Right lobe of liver (tissue), 6 donors: ENCODE measurements around the gene KRTAP26-1. TPM values are rescaled to one million over a fixed set of nuclear protein-coding genes. Genes with fewer than 3 reads are reported as not detected.

ENCODE experiments used
- ATAC-seq, 4 donors: fragments of 200-7000 bp; cut with Tn5 transposase; one replicate each; pipeline ENCODE4 v1.9.1; 2020; ENCODE audit warnings: mild to moderate bottlenecking in 4 of 4, moderate library complexity in 4 of 4
- DNase-seq, 3 donors: peaks; one replicate each; pipeline ENCODE4 v3.0.0-alpha.2; 2020
- H3K27ac ChIP-seq, 3 donors: fragments of 200-600 bp; one replicate each; pipeline ENCODE4 v1.8.0; 2022
- H3K27me3 ChIP-seq, 2 donors: fragments of 200-600 bp; one replicate each; pipeline ENCODE4 v1.8.0; 2022
- H3K36me3 ChIP-seq, 4 donors: fragments of 200-600 bp; sonication (generic) in 1 of 4; one replicate each; pipeline versions ENCODE4 v1.5.1 to v1.8.0; 2017 to 2022; ENCODE audit warnings: control low read depth in 1 of 4
- H3K4me1 ChIP-seq, 4 donors: fragments of 200-600 bp; sonication (generic) in 1 of 4; one replicate each; pipeline versions ENCODE4 v1.5.1 to v1.8.0; 2017 to 2022; ENCODE audit warnings: control low read depth in 1 of 4
- H3K4me3 ChIP-seq, 3 donors: fragments of 200-600 bp; one replicate each; pipeline ENCODE4 v1.8.0; 2022
- H3K9me3 ChIP-seq, 4 donors: fragments of 200-600 bp; sonication (generic) in 1 of 4; one replicate each; pipeline versions ENCODE4 v1.5.1 to v1.8.0; 2017 to 2022; ENCODE audit warnings: control low read depth in 1 of 4
- POLR2A ChIP-seq: fragments of 450-650 bp; IDR thresholded peaks from one replicate; pipeline ENCODE4 v1.6.1; 2017; ENCODE audit warnings: antibody characterized with exemption, mild to moderate bottlenecking
- WGBS: methylation state at CpG from one replicate; pipeline ENCODE4 v1.1.6; 2018; ENCODE audit warnings: low coverage, low lambda C conversion rate; ENCODE audit not compliant: insufficient coverage; ENCODE audit errors: missing lambda C conversion rate; 5-methylcytosine and 5-hydroxymethylcytosine counted together
- intact Hi-C, 2 donors: fragments of 100-400 bp; cut with DNase I; formaldehyde crosslinking; loops; one replicate each; pipeline versions ENCODE4 v1.11.2 to v1.14.1; 2022
- total RNA-seq, 6 experiments: library from RNA; depleted of rRNA in 2 of 6; stranded (reverse); fragments of >200 nt in 2 of 6; fragmentation: NEBNext Ultra II Directional in 3 of 6; extraction: Animal tissue kit (Norgen Biotek cat#: 25700) in 3 of 6; gene quantifications; one replicate each; pipeline versions ENCODE4 v1.1.0 to v1.2.4, GENCODE V29; 2016 to 2023
- TF ChIP-seq, protein P1 (sequence below), 4 donors: fragments of 200-600 bp in 3 of 4; fragments of 450-650 bp in 1 of 4; IDR thresholded peaks; one replicate each; pipeline versions ENCODE4 v1.5.1 to v1.8.0; 2016 to 2022; ENCODE audit warnings: antibody characterized with exemption in 4 of 4, mild to moderate bottlenecking in 2 of 4
- donor health status: DM: no; HTN: yes; CAD: no.
- donor health status: DM: no; HTN: no; CAD: no.
- donor health status: DM: no; HTN: no; CAD: no.
- donor health status: DM: no; HTN: yes; CAD: no.
- donor health status: DM: no; HTN: yes; CAD: no.

Gene KRTAP26-1
- total RNA-seq, 6 experiments from 2014 or later, result not detected

DNA sequence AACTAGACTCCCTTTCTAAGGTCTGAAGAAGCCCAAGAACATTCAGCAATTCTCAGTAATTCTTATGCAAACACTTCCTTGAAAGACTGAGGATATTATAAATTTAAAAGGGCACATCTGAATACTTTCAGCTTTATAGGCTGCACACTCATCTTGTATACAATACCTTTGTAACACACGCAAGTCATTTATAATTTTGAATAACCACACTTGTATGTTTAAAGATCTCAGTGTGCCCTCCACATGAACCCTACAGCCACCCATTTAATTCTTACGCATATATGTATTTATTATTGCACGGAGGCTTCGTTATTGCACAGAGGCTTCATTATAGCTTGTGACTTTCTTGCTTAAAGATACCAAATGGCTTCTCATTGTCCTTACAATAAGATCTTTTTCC lies 18.6 kb upstream of the KRTAP26-1 start:
- H3K27ac ChIP-seq, result no peak overlapping the region
- ATAC-seq (no peak), DNase-seq (no peak)
- H3K36me3 ChIP-seq, result no peaks in the 10 kb centered on the region
- intact Hi-C loops, result no loop called here
- H3K4me3 ChIP-seq, result no peak overlapping the region
- no peak for TF ChIP-seq POLR2A
- TF ChIP-seq, protein P1, sequence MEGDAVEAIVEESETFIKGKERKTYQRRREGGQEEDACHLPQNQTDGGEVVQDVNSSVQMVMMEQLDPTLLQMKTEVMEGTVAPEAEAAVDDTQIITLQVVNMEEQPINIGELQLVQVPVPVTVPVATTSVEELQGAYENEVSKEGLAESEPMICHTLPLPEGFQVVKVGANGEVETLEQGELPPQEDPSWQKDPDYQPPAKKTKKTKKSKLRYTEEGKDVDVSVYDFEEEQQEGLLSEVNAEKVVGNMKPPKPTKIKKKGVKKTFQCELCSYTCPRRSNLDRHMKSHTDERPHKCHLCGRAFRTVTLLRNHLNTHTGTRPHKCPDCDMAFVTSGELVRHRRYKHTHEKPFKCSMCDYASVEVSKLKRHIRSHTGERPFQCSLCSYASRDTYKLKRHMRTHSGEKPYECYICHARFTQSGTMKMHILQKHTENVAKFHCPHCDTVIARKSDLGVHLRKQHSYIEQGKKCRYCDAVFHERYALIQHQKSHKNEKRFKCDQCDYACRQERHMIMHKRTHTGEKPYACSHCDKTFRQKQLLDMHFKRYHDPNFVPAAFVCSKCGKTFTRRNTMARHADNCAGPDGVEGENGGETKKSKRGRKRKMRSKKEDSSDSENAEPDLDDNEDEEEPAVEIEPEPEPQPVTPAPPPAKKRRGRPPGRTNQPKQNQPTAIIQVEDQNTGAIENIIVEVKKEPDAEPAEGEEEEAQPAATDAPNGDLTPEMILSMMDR (IDR thresholded peaks at IDR 0.05), result no peak
- H3K27me3 ChIP-seq, result no peaks in the 10 kb centered on the region
- H3K4me1 ChIP-seq, result no peaks in the 10 kb centered on the region
- 78% methylated on average over 4 of the region's 4 CpGs for WGBS
- H3K9me3 ChIP-seq, result no peaks in the 10 kb centered on the region

DNA sequence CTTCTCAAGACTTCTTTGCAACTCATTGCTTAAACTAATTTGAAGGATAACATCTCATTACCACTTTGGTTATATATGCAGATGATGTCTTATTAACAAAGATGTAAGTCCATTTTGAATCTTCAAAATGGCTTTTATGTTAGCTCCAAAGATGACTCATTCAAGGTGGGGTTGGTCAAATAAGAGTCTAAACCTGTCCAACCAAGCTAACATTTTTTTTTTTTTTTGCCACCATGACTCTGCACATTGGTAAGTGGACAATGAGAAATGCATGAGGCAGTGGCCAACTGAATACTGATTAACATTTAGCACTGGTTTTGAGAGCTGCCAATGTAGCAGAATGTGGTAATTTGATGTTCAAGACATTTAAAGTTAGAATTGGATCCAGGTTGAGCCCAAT lies 17.7 kb upstream of the KRTAP26-1 start:
- ATAC-seq (no peak), DNase-seq (no peak)
- Histone ChIP-seq H3K27ac (no peak overlapping the region), H3K9me3 (no peaks in the 10 kb centered on the region), H3K4me3 (no peak overlapping the region), H3K27me3 (no peaks in the 10 kb centered on the region), H3K36me3 (no peaks in the 10 kb centered on the region), H3K4me1 (no peaks in the 10 kb centered on the region)
- no peak for TF ChIP-seq POLR2A
- TF ChIP-seq, protein P1 (IDR thresholded peaks at IDR 0.05), result no peak
- intact Hi-C loops, result no loop called here

DNA sequence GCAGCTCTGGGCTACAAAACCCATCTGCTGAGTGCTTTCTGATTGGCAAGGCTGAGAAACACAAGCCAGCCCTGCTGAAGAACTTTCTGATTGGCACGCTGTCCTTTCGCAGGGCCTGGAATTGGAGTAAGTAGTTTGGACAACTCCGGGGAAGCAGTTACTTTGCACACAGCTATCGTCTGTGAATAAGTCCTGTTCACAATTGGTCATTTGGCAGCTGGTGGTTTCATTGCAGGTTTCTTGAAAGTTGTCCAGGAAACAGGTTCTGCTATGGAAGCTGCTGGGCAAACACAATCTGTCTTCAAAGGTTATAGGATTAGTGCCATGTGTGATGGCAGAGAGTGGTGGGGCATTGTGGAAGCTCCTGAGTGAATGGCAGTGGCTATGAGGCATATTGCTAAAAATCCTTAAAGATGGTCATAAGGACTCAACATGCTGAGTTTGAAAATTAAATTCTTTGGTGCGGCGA lies 17.2 kb upstream of the KRTAP26-1 start, which contains the start of gene KRTAP27-1:
KRTAP27-1 (minus strand) TSS at position 419 of the 469 bp plus-strand sequence; CDS start at position 393, 26 bp downstream.
- no peaks in the 10 kb centered on the region for H3K4me1 ChIP-seq
- ATAC-seq, result no peak
- H3K9me3 ChIP-seq, result no peaks in the 10 kb centered on the region
- TF ChIP-seq, protein P1 (IDR thresholded peaks at IDR 0.05), result no peak
- no peak for TF ChIP-seq POLR2A
- H3K36me3 ChIP-seq, result no peaks in the 10 kb centered on the region
- DNase-seq, result no peak
- WGBS, result 44% methylated on average over 5 of the region's 6 CpGs
- no peak within 1 kb of the TSS for H3K4me3 ChIP-seq
- no peak within 1 kb of the TSS for H3K27ac ChIP-seq
- H3K27me3 ChIP-seq, result no peaks in the 10 kb centered on the region
- intact Hi-C loops, result no loop called here

DNA sequence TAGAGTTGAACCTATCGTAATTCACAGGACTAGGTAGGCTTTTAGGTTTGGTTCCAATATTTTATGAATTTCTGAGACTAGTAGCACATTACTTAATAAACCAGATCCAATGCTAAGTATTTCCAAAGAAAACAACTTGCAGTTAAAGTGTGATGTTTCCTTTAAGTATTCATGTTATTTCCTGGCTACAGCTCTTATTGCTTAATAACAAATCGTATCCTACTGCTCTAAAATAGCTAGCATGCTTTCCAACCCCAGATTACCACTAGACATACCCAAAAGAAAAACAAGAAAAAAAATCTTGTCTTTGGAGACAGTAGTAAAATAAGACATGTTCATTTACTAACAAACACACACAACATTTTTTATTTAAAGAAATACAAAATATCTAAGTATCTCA lies 16.5 kb upstream of the KRTAP26-1 start:
- Histone ChIP-seq H3K27ac (no peak overlapping the region), H3K4me1 (no peaks in the 10 kb centered on the region), H3K4me3 (no peak overlapping the region), H3K27me3 (no peaks in the 10 kb centered on the region), H3K36me3 (no peaks in the 10 kb centered on the region), H3K9me3 (no peaks in the 10 kb centered on the region)
- no peak for ATAC-seq
- intact Hi-C loops, result no loop called here
- DNase-seq, result no peak
- TF ChIP-seq POLR2A, result no peak
- TF ChIP-seq, protein P1 (IDR thresholded peaks at IDR 0.05), result no peak
- 20% methylated on average over 2 of the region's 2 CpGs for WGBS

DNA sequence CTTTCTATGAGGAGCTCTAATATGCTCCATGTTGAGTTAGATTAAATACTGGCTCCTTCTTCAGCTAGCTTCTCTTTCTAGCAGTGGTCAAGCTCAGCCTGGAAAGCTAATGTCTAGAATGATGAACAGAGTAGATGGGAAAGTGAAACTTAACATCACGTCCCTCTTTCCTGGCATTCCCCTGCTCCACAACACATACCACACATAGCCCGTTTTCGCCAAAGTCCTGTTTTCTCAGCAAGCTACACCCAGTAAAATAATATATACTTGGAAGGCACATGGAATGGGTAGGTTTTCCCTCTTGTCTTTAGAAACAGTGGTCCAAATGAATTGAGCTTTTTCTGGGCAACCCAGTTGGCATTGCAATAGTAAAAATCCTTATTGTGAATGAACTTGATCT lies 13.6 kb upstream of the KRTAP26-1 start:
- Histone ChIP-seq H3K27ac (no peak overlapping the region), H3K4me3 (no peak overlapping the region), H3K4me1 (no peaks in the 10 kb centered on the region), H3K9me3 (no peaks in the 10 kb centered on the region), H3K36me3 (no peaks in the 10 kb centered on the region), H3K27me3 (no peaks in the 10 kb centered on the region)
- WGBS, result 37% methylated on average over 3 of the region's 3 CpGs
- TF ChIP-seq, protein P1 (IDR thresholded peaks at IDR 0.05), result no peak
- TF ChIP-seq POLR2A, result no peak
- DNase-seq, result no peak
- ATAC-seq, result no peak
- intact Hi-C loops, result no loop called here
